Lower lobe of right lung (tissue), 2 donors: ENCODE data around the gene PLD3. TPM values are rescaled to one million over a fixed set of nuclear protein-coding genes. Genes with fewer than 3 reads are reported as not detected.

Experiments
- ATAC-seq, 2 donors: fragments of 200-7000 bp; cut with Tn5 transposase; one replicate each; pipeline ENCODE4 v1.9.1; 2020 to 2022; ENCODE audit warnings: mild to moderate bottlenecking in 2 of 2, moderate library complexity in 2 of 2
- DNase-seq: peaks from one replicate; pipeline ENCODE4 v3.0.0-alpha.2; 2020
- H3K27ac ChIP-seq: fragments of 200-600 bp; one replicate; pipeline ENCODE4 v1.8.0; 2022
- H3K27me3 ChIP-seq: fragments of 200-600 bp; one replicate; pipeline ENCODE4 v1.8.0; 2022; ENCODE audit warnings: low read depth
- H3K36me3 ChIP-seq: fragments of 200-600 bp; one replicate; pipeline ENCODE4 v1.8.0; 2022; ENCODE audit warnings: mild to moderate bottlenecking
- H3K4me1 ChIP-seq: fragments of 200-600 bp; one replicate; pipeline ENCODE4 v1.8.0; 2022
- H3K4me3 ChIP-seq: fragments of 200-600 bp; one replicate; pipeline ENCODE4 v1.8.0; 2022; ENCODE audit warnings: mild to moderate bottlenecking
- H3K9me3 ChIP-seq: fragments of 200-600 bp; one replicate; pipeline ENCODE4 v1.8.0; 2022
- CTCF ChIP-seq: fragments of 200-600 bp; IDR thresholded peaks from one replicate; pipeline ENCODE4 v1.8.0; 2022; ENCODE audit warnings: antibody characterized with exemption, mild to moderate bottlenecking
- intact Hi-C: fragments of 100-400 bp; cut with DNase I; formaldehyde crosslinking; loops from one replicate; pipeline ENCODE4 v1.11.0; 2022
- total RNA-seq: library from RNA; stranded (reverse); fragmentation: NEBNext Ultra II Directional; extraction: Animal tissue kit (Norgen Biotek cat#: 25700); gene quantifications from one replicate; pipeline ENCODE4 v1.2.1, GENCODE V29; 2021
- donor health status: DM: no; HTN: yes; CAD: no; lungs with severe emphysema.

The PLD3 gene
- total RNA-seq, 1 donor from 2014 or later = 355 TPM

DNA sequence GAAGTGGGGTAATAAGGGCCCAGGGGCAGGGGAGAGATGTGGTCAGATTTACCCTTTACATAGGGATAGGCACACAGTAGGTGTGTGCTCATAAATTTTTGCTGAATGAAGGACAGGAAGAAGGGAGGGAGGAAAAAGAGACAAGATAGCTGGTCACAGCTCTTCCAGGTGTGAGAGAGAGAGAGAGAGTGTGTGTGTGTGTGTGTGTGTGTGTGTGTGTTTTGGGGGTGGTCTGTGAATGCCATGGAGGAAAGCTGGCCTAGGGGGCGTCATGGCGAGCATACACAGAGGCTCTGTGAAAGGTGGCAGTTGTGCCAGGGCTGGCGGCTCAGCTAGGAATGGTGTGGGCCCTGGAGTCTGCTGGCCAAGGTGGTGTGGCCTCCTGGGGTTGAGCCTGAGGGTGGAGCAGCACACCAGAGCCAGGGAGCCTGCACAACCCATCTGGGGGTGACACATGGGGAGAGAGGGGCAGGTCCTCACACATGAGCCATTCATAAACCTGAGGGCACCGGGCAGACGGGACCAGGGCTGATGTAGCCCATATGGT is 70.6 kb downstream of the PLD3 start:
- Histone ChIP-seq H3K27ac (no peak overlapping the region), H3K4me1 (peaks cover 73% of the 10 kb centered on the region), H3K4me3 (no peak overlapping the region), H3K9me3 (no peaks in the 10 kb centered on the region), H3K36me3 (peaks cover 14% of the 10 kb centered on the region), H3K27me3 (no peaks in the 10 kb centered on the region)
- DNase-seq (no peak), ATAC-seq (no peak)
- intact Hi-C loops = no loop called here
- TF ChIP-seq CTCF = no peak

DNA sequence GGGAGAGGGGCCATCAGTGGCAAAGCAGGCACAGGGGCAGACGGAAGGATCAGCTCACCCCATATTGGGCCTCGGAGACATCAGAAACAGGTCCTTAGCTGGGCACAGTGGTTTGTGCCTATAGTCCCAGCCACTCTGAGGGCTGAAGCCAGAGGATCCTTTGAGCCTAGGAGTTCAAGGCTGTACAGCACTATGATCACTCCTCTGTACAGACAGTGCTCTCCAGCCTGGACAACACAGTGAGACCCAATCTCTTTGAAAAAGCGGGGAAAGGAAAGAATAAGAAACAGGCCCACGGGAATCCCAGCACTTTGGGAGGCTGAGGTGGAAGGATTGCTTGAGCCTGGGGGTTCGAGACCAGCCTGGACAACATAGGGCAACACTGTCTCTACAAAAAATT is 71.3 kb downstream of the PLD3 start:
- Histone ChIP-seq H3K36me3 (peaks cover 14% of the 10 kb centered on the region), H3K27ac (peak overlapping the region; percentile 98), H3K9me3 (no peaks in the 10 kb centered on the region), H3K4me1 (peaks cover 77% of the 10 kb centered on the region), H3K27me3 (no peaks in the 10 kb centered on the region), H3K4me3 (no peak overlapping the region)
- intact Hi-C loops = no loop called here
- no peak for DNase-seq
- no peak for TF ChIP-seq CTCF
- no peak for ATAC-seq

DNA sequence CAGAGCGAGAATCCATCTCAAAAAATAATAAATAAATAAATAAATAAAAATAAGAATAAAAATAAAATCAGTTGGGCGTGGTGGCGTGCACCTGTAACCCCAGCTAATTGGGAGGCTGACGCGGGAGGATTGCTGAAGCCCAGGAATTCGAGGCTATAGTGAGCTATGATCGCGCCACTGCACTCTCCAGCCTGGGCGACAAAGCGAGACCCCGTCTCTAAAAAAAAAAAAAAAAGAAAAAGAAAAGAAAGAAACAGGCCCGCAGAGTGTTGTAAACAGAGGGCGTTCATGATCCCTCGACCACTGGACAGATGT is 71.9 kb downstream of the PLD3 start:
- Histone ChIP-seq H3K9me3 (no peaks in the 10 kb centered on the region), H3K36me3 (peaks cover 14% of the 10 kb centered on the region), H3K4me3 (peak overlapping the region; percentile 67), H3K27me3 (no peaks in the 10 kb centered on the region), H3K27ac (peak overlapping the region; percentile 98), H3K4me1 (peaks cover 72% of the 10 kb centered on the region)
- ATAC-seq (no peak), DNase-seq (no peak)
- no peak for TF ChIP-seq CTCF
- intact Hi-C loops = no loop called here

DNA sequence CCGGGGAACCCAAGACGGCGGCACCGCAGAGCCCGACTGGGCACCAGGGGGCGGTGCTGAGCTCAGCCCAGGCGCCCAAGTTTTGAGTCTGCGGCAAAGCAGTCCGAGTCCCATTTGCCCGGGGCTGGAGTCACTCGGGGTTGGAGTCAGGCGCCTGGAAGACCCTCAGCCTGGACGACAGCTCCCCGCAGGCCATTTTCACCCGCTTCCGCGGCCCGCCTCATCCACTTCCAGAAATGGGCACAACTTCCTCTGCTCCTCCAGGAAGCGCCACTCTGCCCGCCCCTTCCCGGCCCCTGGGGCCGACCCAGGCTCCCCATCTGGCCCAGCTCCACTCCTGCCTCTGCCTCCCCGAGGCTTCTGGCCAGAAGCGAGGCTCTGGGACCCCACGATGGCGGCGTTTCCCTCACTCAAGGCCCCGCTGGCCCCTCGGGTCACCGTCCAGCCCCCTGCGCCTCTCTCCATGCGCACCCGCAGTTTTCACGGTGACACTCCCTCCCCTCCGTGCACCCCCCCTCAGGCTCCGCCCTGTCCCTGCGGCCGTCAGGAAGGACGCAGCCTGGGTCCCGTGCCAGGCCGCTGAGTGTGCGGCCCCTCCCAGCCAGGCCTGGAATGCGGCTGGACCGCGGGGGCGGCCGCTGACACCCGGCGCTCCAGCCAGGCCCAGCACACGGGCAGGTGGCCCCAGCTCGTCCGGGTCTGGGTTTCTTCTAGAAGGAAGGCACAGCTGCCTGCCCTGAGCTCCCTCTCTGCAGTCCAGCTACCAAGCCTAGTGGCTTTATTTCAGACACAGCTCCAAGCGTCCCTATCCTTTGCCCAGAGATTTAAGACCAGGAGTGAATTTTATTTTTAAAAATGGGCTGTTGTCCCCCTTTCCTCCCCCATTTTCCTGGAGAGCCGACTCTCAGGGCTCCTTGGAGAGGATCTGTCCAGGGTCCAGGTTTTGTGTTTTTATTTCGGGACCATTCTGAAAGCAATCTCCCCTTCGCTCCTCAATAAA is 72.6 kb downstream of the PLD3 start:
- peak overlapping the region; percentile 98 for H3K27ac ChIP-seq
- peak; percentile 96 for DNase-seq
- H3K27me3 ChIP-seq = no peaks in the 10 kb centered on the region
- peaks cover 14% of the 10 kb centered on the region for H3K36me3 ChIP-seq
- TF ChIP-seq CTCF = peak; percentile 91
- peak overlapping the region; percentile 67 for H3K4me3 ChIP-seq
- intact Hi-C loops = no loop called here
- H3K4me1 ChIP-seq = peaks cover 66% of the 10 kb centered on the region
- H3K9me3 ChIP-seq = no peaks in the 10 kb centered on the region
- ATAC-seq = peak; percentile 88 to 91

GRCh38 chr19:40421993-40422747 is 73.7 kb downstream of the PLD3 start:
- intact Hi-C loops = no loop called here
- no peak for ATAC-seq
- Histone ChIP-seq H3K4me1 (peaks cover 64% of the 10 kb centered on the region), H3K27me3 (no peaks in the 10 kb centered on the region), H3K9me3 (no peaks in the 10 kb centered on the region), H3K4me3 (peak overlapping the region; percentile 89), H3K36me3 (peaks cover 14% of the 10 kb centered on the region), H3K27ac (peak overlapping the region; percentile 98)
- no peak for TF ChIP-seq CTCF
- no peak for DNase-seq
